HL-60 (cell line): Measurements from ENCODE around the gene ROR1.

Experiments used
- DNase-seq, 2 experiments: peaks; one replicate each; pipeline ENCODE4 v3.0.0-alpha.2; 2010 to 2020; ENCODE audit warnings: low read depth in 1 of 2, low spot score in 1 of 2
- H3K27ac ChIP-seq: fragments of 250-450 bp; sonication (Bioruptor Pico); replicated peaks from 2 replicates; pipeline ENCODE4 v1.5.1; 2020; ENCODE audit warnings: mild to moderate bottlenecking, moderate library complexity
- H3K27me3 ChIP-seq: fragments of 250-450 bp; sonication (Bioruptor Pico); 2 replicates; pipeline ENCODE4 v1.5.1; 2021; ENCODE audit warnings: mild to moderate bottlenecking, moderate library complexity; ENCODE audit not compliant: insufficient read depth, poor library complexity, severe bottlenecking
- H3K4me3 ChIP-seq: replicated peaks from 2 replicates; pipeline ENCODE4 v1.5.1; 2011; ENCODE audit warnings: mild to moderate bottlenecking, control low read depth, low read length; ENCODE audit not compliant: insufficient read depth
- GABPA ChIP-seq: IDR thresholded peaks from 2 replicates; pipeline ENCODE4 v1.6.1; 2012; ENCODE audit warnings: low read depth
- POLR2AphosphoS5 ChIP-seq: IDR thresholded peaks from 2 replicates; pipeline ENCODE4 v1.6.1; 2012; ENCODE audit warnings: low read depth
- SPI1 ChIP-seq: IDR thresholded peaks from 2 replicates; pipeline ENCODE4 v1.6.1; 2012; ENCODE audit warnings: low read depth, mild to moderate bottlenecking, borderline replicate concordance
- TF ChIP-seq, protein P1 (sequence below): IDR thresholded peaks from 2 replicates; pipeline ENCODE4 v1.6.1; 2012; ENCODE audit warnings: low read depth; ENCODE audit not compliant: insufficient replicate concordance
- TF ChIP-seq, protein P2 (sequence below): IDR thresholded peaks from one replicate; pipeline ENCODE4 v1.5.1; 2011; ENCODE audit warnings: low read length, control low read depth, inconsistent platforms; ENCODE audit not compliant: insufficient read depth

The ROR1 gene

DNA sequence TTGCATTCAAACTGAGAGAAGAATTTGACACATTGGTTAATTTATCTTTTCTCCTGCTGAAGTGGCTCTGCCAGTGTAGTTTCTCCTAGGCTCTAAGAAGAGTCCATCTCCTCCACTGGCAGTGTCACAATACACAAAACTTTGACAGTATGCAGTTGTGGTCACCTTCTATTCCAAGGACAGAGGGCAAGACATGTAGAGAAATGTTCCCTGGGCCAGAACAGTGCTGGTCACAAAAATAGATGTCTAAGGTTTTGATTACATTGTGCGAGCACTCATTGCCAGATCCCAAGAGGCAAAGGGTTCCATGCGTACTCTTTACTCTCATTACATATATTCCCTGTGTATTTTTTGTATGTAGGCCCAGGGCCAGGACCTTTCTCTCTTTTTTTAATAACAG lies 281.5 kb downstream of the ROR1 start:
- no peak for DNase-seq
- no peaks in the 10 kb centered on the region for H3K27me3 ChIP-seq
- H3K4me3 ChIP-seq: no peak overlapping the region
- no peak overlapping the region for H3K27ac ChIP-seq
- TF ChIP-seq GABPA: no peak
- TF ChIP-seq SPI1: no peak
- TF ChIP-seq POLR2AphosphoS5: no peak
- TF ChIP-seq, protein P1, sequence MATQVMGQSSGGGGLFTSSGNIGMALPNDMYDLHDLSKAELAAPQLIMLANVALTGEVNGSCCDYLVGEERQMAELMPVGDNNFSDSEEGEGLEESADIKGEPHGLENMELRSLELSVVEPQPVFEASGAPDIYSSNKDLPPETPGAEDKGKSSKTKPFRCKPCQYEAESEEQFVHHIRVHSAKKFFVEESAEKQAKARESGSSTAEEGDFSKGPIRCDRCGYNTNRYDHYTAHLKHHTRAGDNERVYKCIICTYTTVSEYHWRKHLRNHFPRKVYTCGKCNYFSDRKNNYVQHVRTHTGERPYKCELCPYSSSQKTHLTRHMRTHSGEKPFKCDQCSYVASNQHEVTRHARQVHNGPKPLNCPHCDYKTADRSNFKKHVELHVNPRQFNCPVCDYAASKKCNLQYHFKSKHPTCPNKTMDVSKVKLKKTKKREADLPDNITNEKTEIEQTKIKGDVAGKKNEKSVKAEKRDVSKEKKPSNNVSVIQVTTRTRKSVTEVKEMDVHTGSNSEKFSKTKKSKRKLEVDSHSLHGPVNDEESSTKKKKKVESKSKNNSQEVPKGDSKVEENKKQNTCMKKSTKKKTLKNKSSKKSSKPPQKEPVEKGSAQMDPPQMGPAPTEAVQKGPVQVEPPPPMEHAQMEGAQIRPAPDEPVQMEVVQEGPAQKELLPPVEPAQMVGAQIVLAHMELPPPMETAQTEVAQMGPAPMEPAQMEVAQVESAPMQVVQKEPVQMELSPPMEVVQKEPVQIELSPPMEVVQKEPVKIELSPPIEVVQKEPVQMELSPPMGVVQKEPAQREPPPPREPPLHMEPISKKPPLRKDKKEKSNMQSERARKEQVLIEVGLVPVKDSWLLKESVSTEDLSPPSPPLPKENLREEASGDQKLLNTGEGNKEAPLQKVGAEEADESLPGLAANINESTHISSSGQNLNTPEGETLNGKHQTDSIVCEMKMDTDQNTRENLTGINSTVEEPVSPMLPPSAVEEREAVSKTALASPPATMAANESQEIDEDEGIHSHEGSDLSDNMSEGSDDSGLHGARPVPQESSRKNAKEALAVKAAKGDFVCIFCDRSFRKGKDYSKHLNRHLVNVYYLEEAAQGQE: no peak
- TF ChIP-seq, protein P2, sequence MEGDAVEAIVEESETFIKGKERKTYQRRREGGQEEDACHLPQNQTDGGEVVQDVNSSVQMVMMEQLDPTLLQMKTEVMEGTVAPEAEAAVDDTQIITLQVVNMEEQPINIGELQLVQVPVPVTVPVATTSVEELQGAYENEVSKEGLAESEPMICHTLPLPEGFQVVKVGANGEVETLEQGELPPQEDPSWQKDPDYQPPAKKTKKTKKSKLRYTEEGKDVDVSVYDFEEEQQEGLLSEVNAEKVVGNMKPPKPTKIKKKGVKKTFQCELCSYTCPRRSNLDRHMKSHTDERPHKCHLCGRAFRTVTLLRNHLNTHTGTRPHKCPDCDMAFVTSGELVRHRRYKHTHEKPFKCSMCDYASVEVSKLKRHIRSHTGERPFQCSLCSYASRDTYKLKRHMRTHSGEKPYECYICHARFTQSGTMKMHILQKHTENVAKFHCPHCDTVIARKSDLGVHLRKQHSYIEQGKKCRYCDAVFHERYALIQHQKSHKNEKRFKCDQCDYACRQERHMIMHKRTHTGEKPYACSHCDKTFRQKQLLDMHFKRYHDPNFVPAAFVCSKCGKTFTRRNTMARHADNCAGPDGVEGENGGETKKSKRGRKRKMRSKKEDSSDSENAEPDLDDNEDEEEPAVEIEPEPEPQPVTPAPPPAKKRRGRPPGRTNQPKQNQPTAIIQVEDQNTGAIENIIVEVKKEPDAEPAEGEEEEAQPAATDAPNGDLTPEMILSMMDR: no peak

- Histone ChIP-seq H3K27me3 (no peaks in the 10 kb centered on the region), H3K4me3 (no peak overlapping the region), H3K27ac (no peak overlapping the region)
- DNase-seq: no peak
- no peak for TF ChIP-seq POLR2AphosphoS5
- TF ChIP-seq GABPA: no peak
- TF ChIP-seq SPI1: no peak
- TF ChIP-seq, protein P1: no peak
- TF ChIP-seq, protein P2: no peak
These were observed 285.7 kb downstream of the ROR1 start for GRCh38 chr1:64059556-64059955.

DNA sequence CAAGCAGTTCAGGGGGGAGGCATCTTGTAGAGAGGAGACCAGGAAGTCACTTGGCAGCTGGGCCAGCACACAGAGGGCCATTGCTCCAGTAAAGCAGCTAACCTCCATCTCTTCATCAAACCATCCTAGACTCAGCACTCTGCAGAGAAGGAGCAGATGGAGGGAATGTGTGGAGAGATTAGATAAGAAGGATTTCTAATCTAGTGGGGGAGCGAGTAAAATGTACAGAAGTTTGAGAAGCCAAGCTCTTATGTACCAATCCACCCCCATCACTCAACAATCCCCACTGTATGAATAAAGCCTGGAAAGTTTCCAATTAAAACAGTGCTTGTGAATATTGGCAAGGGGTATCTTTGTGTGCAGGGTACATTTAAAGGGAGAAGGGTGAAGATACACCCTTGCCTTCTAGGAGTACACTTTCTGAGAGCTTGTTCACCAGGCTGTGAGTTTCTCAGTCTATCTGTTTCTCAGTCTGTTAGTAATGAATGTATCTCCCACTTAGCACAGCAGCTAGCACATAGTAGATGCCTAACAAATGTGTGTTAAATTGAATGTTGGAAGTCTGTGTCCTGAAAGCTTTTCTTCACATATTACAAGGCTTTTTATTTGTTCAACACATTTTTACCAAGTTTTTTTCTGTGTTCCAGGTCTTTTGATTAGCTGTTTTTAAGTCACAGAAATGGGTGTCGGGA lies 286.9 kb downstream of the ROR1 start:
- H3K27me3 ChIP-seq: no peaks in the 10 kb centered on the region
- H3K27ac ChIP-seq: no peak overlapping the region
- H3K4me3 ChIP-seq: no peak overlapping the region
- DNase-seq: no peak
- TF ChIP-seq, protein P2: no peak
- TF ChIP-seq, protein P1: no peak
- TF ChIP-seq GABPA (no peak), SPI1 (no peak), POLR2AphosphoS5 (no peak)
